ENCODE measurements around the gene TSPAN19.
A peak's percentile ranks its signal among the peaks of the same experiment; 100 is the strongest.

TSPAN19 gene

DNA sequence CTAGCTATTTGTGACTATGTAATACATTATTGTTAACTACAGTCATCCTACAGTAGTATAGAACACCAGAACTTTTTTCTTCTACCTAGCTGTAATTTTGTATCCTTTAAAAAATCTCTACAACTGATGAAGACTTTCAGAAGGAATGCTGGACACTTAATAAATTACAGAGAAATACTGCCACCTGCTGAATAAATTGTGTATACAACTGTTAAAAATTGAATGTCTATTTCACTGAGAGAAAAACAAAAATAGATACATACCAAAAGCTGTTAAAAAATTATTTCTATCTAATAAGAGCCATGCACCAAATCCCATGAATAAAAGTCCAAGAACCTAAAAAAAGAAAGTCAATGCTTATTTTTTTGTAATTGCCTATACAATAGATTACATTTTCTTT is 6.6 kb downstream of the TSPAN19 start:
- CTCF ChIA-PET: interaction anchor here (1.5 to 2.8 kb wide), 3 partner anchors 151 to 157 kb away, joined by 3 to 22 read pairs (median 8); no protein-coding TSS in a partner anchor
- no peak for TF ChIP-seq ARNT (IDR thresholded peaks at IDR 0.05)
- no peak for TF ChIP-seq CTBP1 (IDR thresholded peaks at IDR 0.05; ENCODE audit: borderline replicate concordance)
- no peak for TF ChIP-seq FOXA1 (IDR thresholded peaks at IDR 0.05)
- no peak for TF ChIP-seq HDGF (IDR thresholded peaks at IDR 0.05; ENCODE audit: borderline replicate concordance)
- no peak for TF ChIP-seq LEF1 (IDR thresholded peaks at IDR 0.05; ENCODE audit: borderline replicate concordance)
- TF ChIP-seq, protein P1, sequence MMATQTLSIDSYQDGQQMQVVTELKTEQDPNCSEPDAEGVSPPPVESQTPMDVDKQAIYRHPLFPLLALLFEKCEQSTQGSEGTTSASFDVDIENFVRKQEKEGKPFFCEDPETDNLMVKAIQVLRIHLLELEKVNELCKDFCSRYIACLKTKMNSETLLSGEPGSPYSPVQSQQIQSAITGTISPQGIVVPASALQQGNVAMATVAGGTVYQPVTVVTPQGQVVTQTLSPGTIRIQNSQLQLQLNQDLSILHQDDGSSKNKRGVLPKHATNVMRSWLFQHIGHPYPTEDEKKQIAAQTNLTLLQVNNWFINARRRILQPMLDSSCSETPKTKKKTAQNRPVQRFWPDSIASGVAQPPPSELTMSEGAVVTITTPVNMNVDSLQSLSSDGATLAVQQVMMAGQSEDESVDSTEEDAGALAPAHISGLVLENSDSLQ (IDR thresholded peaks at IDR 0.05): no peak
- TF ChIP-seq BHLHE40 (IDR thresholded peaks at IDR 0.05; ENCODE audit: borderline replicate concordance): no peak
- no peak for TF ChIP-seq TARDBP (IDR thresholded peaks at IDR 0.05)
- peak; percentile 10 for DNase-seq (ENCODE audit: extremely low spot score)
- POLR2A ChIA-PET: interaction anchor here (2.0 kb wide), 1 partner anchor 118 kb away, joined by 7 read pairs; no protein-coding TSS in a partner anchor

GRCh38 chr12:85018098-85018497 is 18.0 kb downstream of the TSPAN19 start:
- TF ChIP-seq ELF4 (IDR thresholded peaks at IDR 0.05) (no peak), L3MBTL2 (conservative IDR thresholded peaks at IDR 0.05) (no peak), SUZ12 (IDR thresholded peaks at IDR 0.05) (no peak), HDGF (IDR thresholded peaks at IDR 0.05; ENCODE audit: borderline replicate concordance) (no peak), ARNT (IDR thresholded peaks at IDR 0.05) (no peak), FOXK2 (IDR thresholded peaks at IDR 0.05) (no peak), FOXM1 (IDR thresholded peaks at IDR 0.05; ENCODE audit: borderline replicate concordance) (no peak), TARDBP (IDR thresholded peaks at IDR 0.05) (no peak), BHLHE40 (IDR thresholded peaks at IDR 0.05; ENCODE audit: borderline replicate concordance) (no peak), NFRKB (IDR thresholded peaks at IDR 0.05) (no peak), CTBP1 (IDR thresholded peaks at IDR 0.05; ENCODE audit: borderline replicate concordance) (no peak), FOXA1 (IDR thresholded peaks at IDR 0.05) (no peak), SP1 (IDR thresholded peaks at IDR 0.05) (no peak), LEF1 (IDR thresholded peaks at IDR 0.05; ENCODE audit: borderline replicate concordance) (no peak), ZNF384 (IDR thresholded peaks at IDR 0.05) (no peak)
- TF ChIP-seq, protein P1 (IDR thresholded peaks at IDR 0.05): no peak
- CTCF ChIA-PET: no interaction called here
- no peak for DNase-seq (ENCODE audit: extremely low spot score)
- POLR2A ChIA-PET: no interaction called here

- POLR2A ChIA-PET: no interaction called here
- CTCF ChIA-PET: no interaction called here
- TF ChIP-seq, protein P1 (IDR thresholded peaks at IDR 0.05): no peak
- no peak for TF ChIP-seq FOXK2 (IDR thresholded peaks at IDR 0.05)
- no peak for TF ChIP-seq ZNF384 (IDR thresholded peaks at IDR 0.05)
- TF ChIP-seq HDGF (IDR thresholded peaks at IDR 0.05; ENCODE audit: borderline replicate concordance): no peak
- TF ChIP-seq LEF1 (IDR thresholded peaks at IDR 0.05; ENCODE audit: borderline replicate concordance): no peak
- no peak for TF ChIP-seq SUZ12 (IDR thresholded peaks at IDR 0.05)
- TF ChIP-seq FOXA1 (IDR thresholded peaks at IDR 0.05): no peak
- TF ChIP-seq BHLHE40 (IDR thresholded peaks at IDR 0.05; ENCODE audit: borderline replicate concordance): no peak
- no peak for TF ChIP-seq ARNT (IDR thresholded peaks at IDR 0.05)
- no peak for TF ChIP-seq ELF4 (IDR thresholded peaks at IDR 0.05)
- no peak for TF ChIP-seq TARDBP (IDR thresholded peaks at IDR 0.05)
- no peak for TF ChIP-seq L3MBTL2 (conservative IDR thresholded peaks at IDR 0.05)
- no peak for TF ChIP-seq SP1 (IDR thresholded peaks at IDR 0.05)
- TF ChIP-seq NFRKB (IDR thresholded peaks at IDR 0.05): no peak
- no peak for DNase-seq (ENCODE audit: extremely low spot score)
Observed at GRCh38 chr12:85017618-85018017, 18.5 kb downstream of the TSPAN19 start.

DNA sequence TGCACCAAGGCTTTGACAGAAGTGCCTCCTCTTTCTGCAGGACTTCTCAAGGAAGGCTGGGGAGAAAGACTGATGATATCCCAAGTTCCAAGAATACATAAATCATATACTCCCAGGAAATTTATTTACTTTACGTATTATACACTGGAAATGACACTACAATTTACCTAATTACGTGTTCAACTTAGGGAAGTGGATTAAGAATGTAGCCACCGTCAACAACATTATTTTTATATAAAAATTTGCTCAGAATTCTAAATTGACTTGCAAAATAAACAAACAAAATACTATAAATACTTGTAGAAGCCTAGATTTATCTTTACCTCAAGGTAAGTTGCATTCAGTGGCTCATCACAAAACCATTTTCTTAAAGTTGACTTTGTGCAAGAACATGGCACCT is 18.9 kb downstream of the TSPAN19 start:
- TF ChIP-seq ARNT (IDR thresholded peaks at IDR 0.05) (no peak), SUZ12 (IDR thresholded peaks at IDR 0.05) (no peak), FOXA1 (IDR thresholded peaks at IDR 0.05) (no peak), NFRKB (IDR thresholded peaks at IDR 0.05) (no peak), BHLHE40 (IDR thresholded peaks at IDR 0.05; ENCODE audit: borderline replicate concordance) (no peak), LEF1 (IDR thresholded peaks at IDR 0.05; ENCODE audit: borderline replicate concordance) (no peak), SP1 (IDR thresholded peaks at IDR 0.05) (no peak), FOXM1 (IDR thresholded peaks at IDR 0.05; ENCODE audit: borderline replicate concordance) (no peak), L3MBTL2 (conservative IDR thresholded peaks at IDR 0.05) (no peak), ELF4 (IDR thresholded peaks at IDR 0.05) (no peak), ZNF384 (IDR thresholded peaks at IDR 0.05) (no peak)
- TF ChIP-seq, protein P1 (IDR thresholded peaks at IDR 0.05): no peak
- DNase-seq (ENCODE audit: extremely low spot score): no peak
- ChIA-PET POLR2A (no interaction called here), CTCF (no interaction called here)

GRCh38 chr12:85016413-85016812 is 19.7 kb downstream of the TSPAN19 start:
- no peak for DNase-seq (ENCODE audit: extremely low spot score)
- TF ChIP-seq ELF4 (IDR thresholded peaks at IDR 0.05) (no peak), SP1 (IDR thresholded peaks at IDR 0.05) (no peak), TARDBP (IDR thresholded peaks at IDR 0.05) (no peak), ZNF384 (IDR thresholded peaks at IDR 0.05) (no peak), BHLHE40 (IDR thresholded peaks at IDR 0.05; ENCODE audit: borderline replicate concordance) (no peak), L3MBTL2 (conservative IDR thresholded peaks at IDR 0.05) (no peak), CTBP1 (IDR thresholded peaks at IDR 0.05; ENCODE audit: borderline replicate concordance) (no peak), SUZ12 (IDR thresholded peaks at IDR 0.05) (no peak), FOXK2 (IDR thresholded peaks at IDR 0.05) (no peak), NFRKB (IDR thresholded peaks at IDR 0.05) (no peak), FOXA1 (IDR thresholded peaks at IDR 0.05) (no peak), ARNT (IDR thresholded peaks at IDR 0.05) (no peak), FOXM1 (IDR thresholded peaks at IDR 0.05; ENCODE audit: borderline replicate concordance) (no peak), LEF1 (IDR thresholded peaks at IDR 0.05; ENCODE audit: borderline replicate concordance) (no peak), HDGF (IDR thresholded peaks at IDR 0.05; ENCODE audit: borderline replicate concordance) (no peak)
- TF ChIP-seq, protein P1 (IDR thresholded peaks at IDR 0.05): no peak
- POLR2A ChIA-PET: no interaction called here
- CTCF ChIA-PET: no interaction called here

Measured in HEK293T (cell line).